Stimulated activated CD4-positive, alpha-beta T cell treated with anti-CD3 and anti-CD28 coated beads, TNF-alpha, amount 100 ng/mL, for 24 hours (primary cell): ENCODE data around the gene SNAP25.

Source experiments
- DNase-seq, 3 experiments: peaks; one replicate each; pipeline ENCODE4 v3.0.0-alpha.2; 2020; ENCODE audit warnings: low read depth in 3 of 3

SNAP25 gene

DNA sequence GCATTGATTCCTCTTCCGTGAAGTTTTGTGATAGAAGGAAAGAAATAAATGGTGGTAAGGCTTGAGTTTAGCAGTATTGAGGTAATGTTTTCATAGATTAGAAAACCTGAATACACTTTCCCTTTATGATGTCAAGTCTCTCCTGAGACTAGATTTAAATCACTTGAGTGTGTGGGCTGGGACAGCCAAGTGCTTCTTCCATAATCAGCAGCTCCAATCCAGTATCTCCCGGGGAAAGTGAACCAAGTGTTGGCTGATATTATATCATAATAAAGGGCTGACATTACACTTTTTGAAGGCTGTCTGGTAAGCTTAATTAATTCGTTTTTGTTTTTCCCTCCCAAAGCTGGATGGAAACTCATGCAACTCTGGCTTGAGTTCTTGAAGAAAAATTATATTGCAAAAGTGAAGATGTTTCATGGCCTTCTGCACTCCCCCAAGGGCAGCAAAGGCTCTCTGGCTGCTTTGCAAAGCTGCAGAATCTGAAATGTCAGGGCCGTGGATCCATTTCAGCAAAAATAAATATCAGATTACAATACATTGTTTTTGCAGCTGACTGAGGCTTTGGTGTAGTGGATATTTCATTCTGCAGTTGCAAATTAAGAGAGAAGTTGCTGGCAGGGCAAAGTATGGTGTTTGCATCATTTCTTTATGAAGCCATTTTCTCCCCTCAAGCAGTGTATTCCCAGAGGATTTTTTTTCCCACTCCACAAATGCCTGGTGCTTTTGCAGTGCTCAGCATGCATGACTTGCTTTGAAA is 114.2 kb downstream of the SNAP25 start:
- DNase-seq = no peak

DNA sequence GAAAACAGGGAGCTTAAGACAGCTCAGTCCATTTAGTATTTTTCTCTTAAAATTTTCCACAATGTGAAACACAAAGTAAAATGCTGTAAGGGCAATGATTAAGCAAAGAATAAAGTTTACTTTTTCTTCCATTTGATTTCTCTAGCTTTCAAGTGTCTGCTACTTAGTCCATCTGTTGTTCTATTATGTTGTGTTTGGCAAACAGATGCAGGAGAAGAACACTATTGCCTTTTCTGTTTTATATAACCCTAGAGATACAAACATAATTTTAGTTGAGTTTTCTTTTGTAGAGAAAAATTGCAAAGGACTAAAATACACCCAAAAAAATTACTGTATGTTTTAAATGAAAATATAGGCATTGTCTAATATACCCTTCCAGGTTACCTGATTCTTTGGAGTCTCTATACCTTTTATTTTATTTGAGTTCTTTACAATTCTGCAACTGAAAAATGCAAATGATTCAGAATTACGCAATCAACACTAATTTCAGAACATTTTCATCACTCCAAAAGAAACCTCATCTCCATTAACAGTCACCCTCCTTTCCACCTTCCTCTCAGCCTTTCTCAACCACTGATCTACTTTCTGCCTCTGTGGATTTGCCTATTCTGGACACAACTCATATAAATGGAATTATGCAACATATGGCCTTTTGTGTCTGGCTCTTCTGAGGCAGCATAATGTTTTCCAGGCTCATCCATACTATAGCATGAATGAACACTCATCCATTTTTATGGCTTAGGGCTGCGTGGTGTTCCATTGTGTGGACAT is 118.5 kb downstream of the SNAP25 start:
- no peak for DNase-seq

DNA sequence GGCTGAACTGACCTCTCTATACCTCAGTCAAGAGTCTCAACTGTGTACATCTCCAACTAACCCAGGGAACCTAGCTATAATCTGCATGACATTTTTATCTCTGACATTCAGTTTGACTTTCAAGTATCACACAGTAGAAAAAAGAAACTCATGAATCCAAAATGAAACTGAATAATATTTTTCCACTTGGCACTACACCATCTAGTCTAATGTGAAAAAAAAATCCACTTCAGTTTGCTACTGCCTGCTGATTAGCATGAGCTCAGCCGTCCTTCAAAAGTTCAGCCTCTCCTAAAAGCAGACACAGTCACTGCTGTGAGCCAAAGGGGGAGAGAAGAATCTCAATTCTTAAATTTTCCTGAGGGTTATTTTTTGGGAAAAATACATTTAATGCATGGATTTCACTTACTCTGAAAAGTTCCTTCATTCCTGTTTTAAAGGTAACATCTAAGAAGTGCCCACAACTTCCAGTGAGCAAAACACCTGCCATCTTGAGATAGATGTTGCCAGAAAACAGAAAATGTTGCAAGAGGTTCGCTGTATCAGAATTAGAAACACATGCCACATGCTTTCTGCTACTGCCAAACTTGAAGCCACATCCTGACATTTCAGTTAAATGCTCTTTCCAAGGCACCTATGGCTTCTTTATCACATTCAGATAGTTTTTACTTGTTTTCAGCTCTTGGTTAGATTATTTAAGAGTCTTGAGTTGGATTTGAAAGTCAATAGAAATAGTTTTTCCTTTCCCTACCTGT is 120.0 kb downstream of the SNAP25 start:
- no peak for DNase-seq

DNA sequence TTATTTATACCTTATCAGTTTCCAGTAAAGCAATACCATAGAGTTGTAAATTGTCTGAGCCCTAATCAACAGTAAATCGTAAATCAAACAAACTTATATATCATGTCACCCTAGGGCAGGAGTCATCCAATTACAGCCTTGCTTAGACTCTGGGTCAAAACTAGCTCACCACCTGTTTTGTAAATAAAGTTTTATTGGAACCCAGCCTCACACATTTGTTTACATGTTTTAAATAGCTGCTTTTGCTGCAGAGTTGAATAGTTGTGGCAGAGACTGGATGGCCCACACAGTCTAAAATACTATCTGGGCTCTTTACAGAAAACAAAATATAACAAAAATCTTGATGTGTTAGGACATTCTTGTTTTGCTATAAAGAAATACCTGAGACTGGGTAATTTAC is 121.0 kb downstream of the SNAP25 start:
- no peak for DNase-seq

DNA sequence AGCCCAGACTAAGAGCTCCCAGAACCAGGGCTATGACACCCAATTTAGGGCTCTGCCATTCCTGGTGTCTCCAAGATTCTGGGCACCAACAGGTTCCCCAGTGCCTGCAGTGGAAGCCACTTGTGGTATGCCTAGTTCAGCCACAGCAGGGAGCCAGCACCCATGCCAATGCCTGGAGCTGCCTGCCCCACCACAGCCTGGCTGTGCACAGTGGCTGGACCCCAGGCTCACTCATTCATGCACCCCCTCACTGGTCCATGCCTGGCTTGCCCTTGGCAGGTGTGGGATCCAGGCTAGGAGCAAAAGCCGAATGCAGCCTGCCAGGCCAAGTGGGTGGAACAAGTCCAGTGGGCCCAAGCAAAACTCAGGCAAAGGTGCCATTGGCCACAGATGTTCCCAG is 123.5 kb downstream of the SNAP25 start:
- no peak for DNase-seq

DNA sequence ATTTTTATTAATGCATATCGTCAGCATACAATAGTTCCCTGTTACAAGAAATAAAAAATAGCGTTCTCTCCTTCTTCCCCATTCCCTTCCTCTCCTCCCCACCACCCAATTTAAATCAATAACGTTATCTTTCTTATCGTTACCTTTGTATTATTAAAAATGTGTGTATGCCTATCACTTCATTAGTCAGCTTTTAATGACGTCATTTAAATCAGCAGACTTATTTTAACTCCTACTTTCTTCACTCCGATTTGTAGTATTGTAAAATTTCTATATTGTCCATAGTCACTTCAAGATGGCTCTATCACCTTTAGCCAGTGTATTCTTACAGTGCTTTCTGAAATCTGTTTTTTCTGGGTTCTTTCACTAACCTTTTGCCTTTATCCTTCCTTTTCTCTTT is 126.3 kb downstream of the SNAP25 start:
- no peak for DNase-seq

DNA sequence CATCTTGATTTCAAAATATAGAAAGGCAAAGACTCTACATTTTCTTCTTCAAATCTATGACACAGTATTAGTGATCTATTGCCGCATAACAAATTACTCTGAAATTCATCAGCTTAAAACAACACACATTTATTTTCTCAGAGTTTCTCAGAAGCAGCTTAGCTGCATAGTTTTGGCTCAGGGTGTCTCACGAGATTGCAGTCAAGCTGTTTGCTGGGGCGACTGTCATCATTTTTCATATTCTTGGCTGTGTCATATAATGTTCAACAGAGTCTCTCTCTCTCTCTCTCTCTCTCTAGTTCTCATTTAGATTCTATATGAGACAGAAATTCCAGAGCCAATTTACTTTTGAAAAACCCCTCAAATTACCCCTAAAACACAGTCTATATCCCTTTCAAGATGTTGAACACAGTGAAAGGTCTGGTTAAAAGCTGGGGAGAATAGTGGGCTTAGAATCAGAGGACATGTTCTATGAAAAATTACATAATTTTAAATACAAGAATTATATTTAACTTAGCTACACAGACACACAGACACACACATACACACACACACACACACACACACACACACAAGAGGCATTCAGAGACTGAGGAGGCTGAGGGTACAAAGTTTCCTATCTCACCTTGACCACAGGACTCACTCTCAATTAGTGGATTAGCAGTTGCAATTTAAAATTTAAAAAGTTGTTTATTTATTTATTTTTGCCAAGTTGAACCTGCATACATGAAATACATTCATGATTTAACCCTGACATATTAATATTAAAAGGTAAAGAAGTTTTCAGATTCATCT is 128.7 kb downstream of the SNAP25 start:
- DNase-seq = no peak

DNA sequence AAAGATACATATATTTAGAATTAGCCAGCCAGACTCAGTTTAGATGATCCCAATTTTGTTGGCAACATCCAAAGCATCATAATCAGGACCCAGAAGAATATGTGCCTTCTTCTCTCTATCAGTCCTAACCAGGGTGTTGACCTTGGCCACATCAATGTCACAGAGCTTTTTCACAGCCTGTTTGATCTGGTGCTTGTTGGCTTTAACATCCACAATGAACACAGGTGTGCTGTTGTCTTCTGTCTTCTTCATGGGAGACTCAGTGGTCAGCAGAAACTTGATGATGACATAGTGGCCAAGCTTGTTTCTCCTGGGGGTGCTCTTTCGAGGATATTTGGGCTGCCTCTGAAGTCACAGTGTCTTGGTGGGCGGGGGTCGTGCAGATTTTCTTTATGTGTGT is 130.5 kb downstream of the SNAP25 start:
- DNase-seq = no peak

DNA sequence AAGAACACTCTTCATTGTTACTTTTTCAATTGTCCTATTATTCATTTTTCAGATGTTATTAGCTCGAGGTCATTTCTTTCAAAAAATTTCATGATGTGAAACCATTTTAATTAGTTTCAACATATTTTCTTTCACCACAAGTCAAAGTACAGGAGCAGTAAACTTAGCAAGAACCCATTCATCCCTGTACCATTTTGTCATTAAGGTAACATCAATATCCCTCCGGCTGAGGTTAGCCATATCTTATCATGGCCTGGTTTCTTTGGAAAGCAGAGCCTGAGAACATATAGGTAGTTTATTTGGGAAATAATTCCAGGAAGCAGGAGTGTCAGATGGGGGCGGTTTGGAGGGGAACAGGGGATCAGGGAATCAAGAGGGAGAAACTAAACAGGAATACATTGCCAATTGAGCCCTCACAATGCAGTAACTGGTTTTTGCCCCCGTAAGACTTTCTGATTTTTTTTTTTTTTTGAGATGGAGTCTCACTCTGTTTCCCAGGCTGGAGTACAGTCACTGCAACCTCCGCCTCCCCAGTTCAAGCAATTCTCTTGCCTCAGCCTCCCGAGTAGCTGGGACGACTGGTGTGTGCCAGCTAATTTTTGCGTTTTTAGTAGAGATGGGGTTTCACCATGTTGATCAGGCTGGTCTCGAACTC is 131.7 kb downstream of the SNAP25 start:
- no peak for DNase-seq

DNA sequence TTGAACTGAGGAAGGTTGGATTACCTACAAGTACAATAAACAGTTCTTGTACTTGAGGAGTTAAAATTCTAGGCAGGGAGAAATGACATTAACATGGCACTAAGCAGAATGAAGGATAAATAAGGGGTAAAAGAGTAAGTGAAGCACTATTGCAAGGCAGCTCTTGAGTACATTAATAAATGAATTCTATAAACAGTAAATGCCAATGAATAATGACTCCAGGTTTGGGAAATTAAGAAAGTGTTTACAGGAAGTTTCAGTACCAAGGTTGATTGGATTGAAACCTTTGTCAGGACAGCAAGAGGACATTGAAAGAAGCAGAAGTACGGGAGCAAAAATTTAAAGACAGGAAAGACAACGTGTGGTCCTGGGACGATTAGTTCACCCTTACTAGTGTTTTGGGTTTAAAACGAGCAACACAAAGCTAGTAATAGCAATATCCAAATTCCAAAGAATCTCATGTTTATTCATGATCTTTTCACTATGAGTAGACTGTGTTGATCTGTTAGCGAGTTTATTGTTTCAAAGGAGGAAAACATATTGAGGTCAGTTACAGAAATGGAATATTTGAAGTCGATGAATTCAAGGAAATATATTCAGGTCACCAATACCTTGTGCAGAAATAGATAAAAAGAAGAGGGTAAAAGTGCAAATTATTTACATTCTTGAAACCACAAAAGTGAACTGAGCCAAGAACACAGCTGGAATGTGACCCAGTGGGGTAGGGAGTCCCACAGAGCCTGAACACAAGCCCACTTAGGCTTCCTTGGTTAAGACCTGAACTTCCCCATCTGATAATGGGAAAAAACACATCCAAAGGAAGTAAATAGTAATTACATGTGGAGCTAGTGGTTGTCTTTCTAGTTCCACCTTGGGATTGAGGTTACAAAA is 134.5 kb downstream of the SNAP25 start:
- DNase-seq = no peak

DNA sequence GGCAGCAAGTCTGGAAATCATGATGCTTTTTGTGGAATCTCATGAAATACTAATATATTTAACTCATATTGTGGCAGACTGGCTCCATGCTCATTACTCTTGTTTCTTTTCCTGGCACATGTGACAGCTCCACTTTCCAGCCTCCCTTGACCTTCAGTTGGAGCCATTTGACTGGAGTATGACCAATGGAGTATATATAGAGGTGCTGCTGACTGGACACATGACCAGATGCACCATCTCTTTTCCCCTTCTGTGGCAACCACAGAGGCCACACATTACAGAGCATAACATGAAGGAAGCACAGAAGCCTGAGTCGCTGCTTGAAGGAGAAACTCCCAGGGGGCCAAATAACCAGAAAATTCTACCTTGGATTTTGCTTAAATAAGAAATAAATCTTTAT is 138.0 kb downstream of the SNAP25 start:
- DNase-seq = no peak
